K562 (cell line): ENCODE data around the gene POU2AF3. TPM values are rescaled to one million over a fixed set of nuclear protein-coding genes. Genes with fewer than 3 reads are reported as not detected.

Experiments used
- ATAC-seq: fragments of 200-7000 bp; cut with Tn5 transposase; 3 replicates; pipeline ENCODE4 v1.9.1; 2020; ENCODE audit warnings: moderate library complexity
- BruUV-seq: library from RNA; stranded (reverse); fragments of 400-500 nt; replicated peaks from 2 replicates; lab custom pipeline; 2021; lab: Mats Ljungman, UMichigan
- CTCF ChIA-PET: fragments of 300-600 bp; formaldehyde crosslinking; extraction: SDS; loops from one replicate; lab custom pipeline; 2021; ENCODE audit warnings: low intra/inter-chr PET ratio; lab: Yijun Ruan, JAX
- POLR2A ChIA-PET: fragments of 300-600, 350-650 bp; sonication (Branson Sonifier 250); formaldehyde crosslinking; extraction: SDS; loops from one replicate; lab custom pipeline; 2021; ENCODE audit warnings: antibody characterized with exemption, inconsistent platforms; lab: Yijun Ruan, JAX
- DNase-seq, 4 experiments: peaks; one replicate each; pipeline versions ENCODE4 v3.0.0 to v3.0.0-alpha.2; 2011 to 2018; ENCODE audit warnings: low spot score in 3 of 4, mixed read lengths in 3 of 4; ENCODE audit errors: extremely low read depth in 1 of 4
- FAIRE-seq: peaks from 2 replicates; lab custom pipeline; 2011; peaks lifted over from hg19 to GRCh38; lab: Jason Lieb, UNC
- H2AFZ ChIP-seq: 2 replicates; pipeline ENCODE4 v1.6.0; 2011; ENCODE audit warnings: low read depth, low read length, control low read depth, inconsistent platforms
- H3K27ac ChIP-seq: fragments of 200-600 bp; 3 replicates; pipeline ENCODE4 v1.8.0; 2011; ENCODE audit warnings: low read depth, mild to moderate bottlenecking, control low read depth, inconsistent platforms, low read length, moderate library complexity, mixed read lengths; ENCODE audit errors: extremely low read depth
- H3K27me3 ChIP-seq, 2 experiments: fragments of 300-600 bp in 1 of 2; 2 replicates in 1 of 2; 3 replicates in 1 of 2; pipeline versions ENCODE4 v1.6.0 to v1.8.0; 2011; ENCODE audit warnings: inconsistent platforms in 2 of 2, low read length in 2 of 2, mild to moderate bottlenecking in 1 of 2, mixed read lengths in 1 of 2, moderate library complexity in 1 of 2; ENCODE audit not compliant: control insufficient read depth in 2 of 2, insufficient read depth in 2 of 2
- H3K36me3 ChIP-seq: fragments of 300-600 bp; 3 replicates; pipeline ENCODE4 v1.8.0; 2011; ENCODE audit warnings: mild to moderate bottlenecking, low read length, inconsistent platforms; ENCODE audit not compliant: control insufficient read depth, insufficient read depth
- H3K4me1 ChIP-seq, 2 experiments: fragments of 200-600 bp in 1 of 2; replicated peaks in 1 of 2; 2 replicates in 1 of 2; 3 replicates in 1 of 2; pipeline versions ENCODE4 v1.5.1 to v1.8.0; 2011; ENCODE audit warnings: inconsistent platforms in 2 of 2, low read length in 2 of 2, mild to moderate bottlenecking in 1 of 2, mixed read lengths in 1 of 2, moderate library complexity in 1 of 2; ENCODE audit not compliant: control insufficient read depth in 2 of 2, insufficient read depth in 2 of 2
- H3K4me2 ChIP-seq: 2 replicates; pipeline ENCODE4 v1.6.1; 2011; ENCODE audit warnings: low read length, control low read depth, inconsistent platforms, mixed read lengths; ENCODE audit not compliant: insufficient read depth
- H3K4me3 ChIP-seq: fragments of 200-600 bp; sonication (generic), shearing (Covaris generic); 2 replicates; pipeline ENCODE4 v1.5.1; 2016; ENCODE audit warnings: control low read depth, inconsistent platforms
- H3K79me2 ChIP-seq: fragments of 200-600 bp; 3 replicates; pipeline ENCODE4 v1.8.0; 2011; ENCODE audit warnings: low read length, inconsistent platforms; ENCODE audit not compliant: control insufficient read depth, insufficient read depth
- H3K9ac ChIP-seq, 2 experiments: 2 replicates each; pipeline versions ENCODE4 v1.6.0 to v1.6.1; 2011; ENCODE audit warnings: low read depth in 2 of 2, low read length in 2 of 2, control low read depth in 1 of 2, inconsistent platforms in 1 of 2, mild to moderate bottlenecking in 1 of 2, mixed read lengths in 1 of 2; ENCODE audit not compliant: insufficient read depth in 1 of 2
- H3K9me1 ChIP-seq: one replicate; pipeline ENCODE4 v1.6.0; 2011; ENCODE audit warnings: inconsistent platforms, mild to moderate bottlenecking, low read length, moderate library complexity; ENCODE audit not compliant: control insufficient read depth, insufficient read depth
- H3K9me3 ChIP-seq: replicated peaks from 2 replicates; pipeline ENCODE4 v1.5.1; 2011; ENCODE audit warnings: low read depth, low read length, inconsistent platforms; ENCODE audit not compliant: control insufficient read depth, insufficient read depth
- H4K20me1 ChIP-seq: replicated peaks from 2 replicates; pipeline ENCODE4 v1.6.1; 2011; ENCODE audit warnings: low read length, inconsistent platforms, mixed read lengths; ENCODE audit not compliant: control insufficient read depth, insufficient read depth
- DIDO1 ChIP-seq: fragments of 450-650 bp; IDR thresholded peaks from 2 replicates; pipeline ENCODE4 v1.6.1; 2016; ENCODE audit warnings: low read depth, missing biosample characterization, missing genetic modification characterization
- DPF2 ChIP-seq: fragments of 450-650 bp; IDR thresholded peaks from 2 replicates; pipeline ENCODE4 v1.6.1; 2016
- MEIS2 ChIP-seq: fragments of 450-650 bp; IDR thresholded peaks from 2 replicates; pipeline ENCODE4 v1.6.1; 2014; ENCODE audit warnings: mild to moderate bottlenecking; ENCODE audit not compliant: partially characterized antibody
- SMARCE1 ChIP-seq: fragments of 450-650 bp; IDR thresholded peaks from 2 replicates; pipeline ENCODE4 v1.7.1; 2016; ENCODE audit warnings: mild to moderate bottlenecking
- TBL1XR1 ChIP-seq, 2 experiments: IDR thresholded peaks; 2 replicates each; pipeline ENCODE4 v1.6.1; 2012; ENCODE audit warnings: improper control_type of control experiment in 2 of 2, low read length in 2 of 2, mild to moderate bottlenecking in 1 of 2
- TGIF2 ChIP-seq: sonication (generic); formaldehyde crosslinking; IDR thresholded peaks from 2 replicates; pipeline ENCODE4 v1.8.1; 2022; ENCODE audit warnings: mild to moderate bottlenecking, missing genetic modification reagents, moderate library complexity
- WGBS: fragments of 100-300 bp; shearing (Covaris generic); methylation state at CpG from one replicate; pipeline ENCODE4 v1.1.6; 2016; ENCODE audit warnings: low coverage, mixed read lengths; ENCODE audit not compliant: insufficient coverage; ENCODE audit errors: missing lambda C conversion rate; 5-methylcytosine and 5-hydroxymethylcytosine counted together
- in situ Hi-C: fragments of 300-500 bp; cut with MboI; formaldehyde crosslinking; loops from 4 replicates; pipeline ENCODE4 v1.15.0; 2018; ENCODE audit warnings: inconsistent platforms, mixed read lengths
- intact Hi-C: fragments of 100-400 bp; cut with micrococcal nuclease; formaldehyde crosslinking; loops from 2 replicates; pipeline ENCODE4 v1.14.2; 2022
- polyA plus RNA-seq, 8 experiments: library from polyadenylated mRNA; depleted of rRNA in 4 of 8; stranded (reverse) in 5 of 8; unstranded in 3 of 8; fragments of >200 nt; fragmentation: Nextera tagmentation in 2 of 8; fragmentation: Illumina TruSeq in 1 of 8; extraction: Ambion mirVana in 2 of 8; extraction: Trizol in 1 of 8; gene quantifications; 2 replicates each; pipeline versions ENCODE4 v1.2.1 to v1.2.3, GENCODE V29; 2011 to 2014; ENCODE audit warnings: inconsistent platforms in 1 of 8, missing spikeins in 1 of 8
- total RNA-seq, 7 experiments: library from RNA; depleted of rRNA in 6 of 7; stranded (reverse); fragments of >200 nt in 6 of 7; fragmentation: Illumina TruSeq in 2 of 7; extraction: Trizol in 2 of 7; gene quantifications; 2 replicates each; pipeline versions ENCODE4 v1.2.1 to v1.2.3, GENCODE V29; 2011 to 2021; ENCODE audit warnings: low replicate concordance in 1 of 7
- TF ChIP-seq, protein P1 (sequence below): sonication (generic); IDR thresholded peaks from 2 replicates; pipeline ENCODE4 v1.6.1; 2016
- TF ChIP-seq, protein P2 (sequence below): fragments of 250-450 bp; sonication (Bioruptor Pico); IDR thresholded peaks from 2 replicates; pipeline ENCODE4 v1.8.0; 2021; ENCODE audit warnings: mild to moderate bottlenecking, moderate library complexity
- TF ChIP-seq, protein P3 (sequence below): sonication (generic); formaldehyde crosslinking; IDR thresholded peaks from 2 replicates; pipeline ENCODE4 v1.8.1; 2023; ENCODE audit warnings: mild to moderate bottlenecking, missing genetic modification reagents, moderate library complexity
- TF ChIP-seq, protein P4 (sequence below): fragments of 250-450 bp; sonication (Bioruptor Pico); IDR thresholded peaks from 2 replicates; pipeline ENCODE4 v1.4.0; 2020; ENCODE audit warnings: mild to moderate bottlenecking, moderate library complexity
- TF ChIP-seq, protein P5 (sequence below): sonication (generic); formaldehyde crosslinking; IDR thresholded peaks from 2 replicates; pipeline ENCODE4 v1.8.0; 2022; ENCODE audit warnings: mild to moderate bottlenecking, missing genetic modification reagents
- TF ChIP-seq, protein P6 (sequence below), 2 experiments: IDR thresholded peaks; 2 replicates each; pipeline ENCODE4 v1.6.1; 2011; ENCODE audit warnings: borderline replicate concordance in 1 of 2, control low read depth in 1 of 2, low read depth in 1 of 2, low read length in 1 of 2, mild to moderate bottlenecking in 1 of 2, mixed read lengths in 1 of 2, moderate library complexity in 1 of 2; ENCODE audit not compliant: insufficient read depth in 1 of 2, insufficient read length in 1 of 2, poor library complexity in 1 of 2, severe bottlenecking in 1 of 2; ENCODE audit errors: extremely low read depth in 1 of 2

POU2AF3 gene
- total and polyA plus RNA-seq, 9 of the 15 experiments (the other 6 are each of a cell fraction or from before 2014, with no cell fraction given): not detected

DNA sequence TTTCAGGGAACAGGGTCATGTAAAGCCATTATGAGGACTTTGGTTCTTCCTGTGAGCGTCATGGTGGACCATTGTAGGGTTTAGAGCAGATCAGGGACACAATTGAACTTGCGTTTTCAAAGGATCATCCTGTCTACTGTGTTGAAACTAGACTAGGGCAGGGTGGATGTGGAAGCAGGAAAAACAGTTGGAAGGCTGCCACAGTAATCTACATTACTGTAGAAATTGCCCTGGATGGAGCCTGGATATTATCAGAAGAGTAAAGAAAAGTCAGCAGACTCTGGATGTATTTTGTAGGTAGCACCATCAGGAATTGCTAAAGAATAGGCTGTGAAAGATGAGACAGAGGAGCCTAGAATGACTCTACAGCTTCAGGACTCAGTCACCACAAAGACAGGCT lies 47.4 kb upstream of the POU2AF3 start (continued):
- TF ChIP-seq TBL1XR1 (IDR thresholded peaks at IDR 0.05; ENCODE audit: low read length in 2 of 2) (no peak), MEIS2 (no peak), TGIF2 (no peak)
- TF ChIP-seq, protein P1, sequence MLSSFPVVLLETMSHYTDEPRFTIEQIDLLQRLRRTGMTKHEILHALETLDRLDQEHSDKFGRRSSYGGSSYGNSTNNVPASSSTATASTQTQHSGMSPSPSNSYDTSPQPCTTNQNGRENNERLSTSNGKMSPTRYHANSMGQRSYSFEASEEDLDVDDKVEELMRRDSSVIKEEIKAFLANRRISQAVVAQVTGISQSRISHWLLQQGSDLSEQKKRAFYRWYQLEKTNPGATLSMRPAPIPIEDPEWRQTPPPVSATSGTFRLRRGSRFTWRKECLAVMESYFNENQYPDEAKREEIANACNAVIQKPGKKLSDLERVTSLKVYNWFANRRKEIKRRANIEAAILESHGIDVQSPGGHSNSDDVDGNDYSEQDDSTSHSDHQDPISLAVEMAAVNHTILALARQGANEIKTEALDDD: no peak
- TF ChIP-seq, protein P2, sequence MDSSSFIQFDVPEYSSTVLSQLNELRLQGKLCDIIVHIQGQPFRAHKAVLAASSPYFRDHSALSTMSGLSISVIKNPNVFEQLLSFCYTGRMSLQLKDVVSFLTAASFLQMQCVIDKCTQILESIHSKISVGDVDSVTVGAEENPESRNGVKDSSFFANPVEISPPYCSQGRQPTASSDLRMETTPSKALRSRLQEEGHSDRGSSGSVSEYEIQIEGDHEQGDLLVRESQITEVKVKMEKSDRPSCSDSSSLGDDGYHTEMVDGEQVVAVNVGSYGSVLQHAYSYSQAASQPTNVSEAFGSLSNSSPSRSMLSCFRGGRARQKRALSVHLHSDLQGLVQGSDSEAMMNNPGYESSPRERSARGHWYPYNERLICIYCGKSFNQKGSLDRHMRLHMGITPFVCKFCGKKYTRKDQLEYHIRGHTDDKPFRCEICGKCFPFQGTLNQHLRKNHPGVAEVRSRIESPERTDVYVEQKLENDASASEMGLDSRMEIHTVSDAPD (CRISPR knock-in tag): no peak
- TF ChIP-seq, protein P3, sequence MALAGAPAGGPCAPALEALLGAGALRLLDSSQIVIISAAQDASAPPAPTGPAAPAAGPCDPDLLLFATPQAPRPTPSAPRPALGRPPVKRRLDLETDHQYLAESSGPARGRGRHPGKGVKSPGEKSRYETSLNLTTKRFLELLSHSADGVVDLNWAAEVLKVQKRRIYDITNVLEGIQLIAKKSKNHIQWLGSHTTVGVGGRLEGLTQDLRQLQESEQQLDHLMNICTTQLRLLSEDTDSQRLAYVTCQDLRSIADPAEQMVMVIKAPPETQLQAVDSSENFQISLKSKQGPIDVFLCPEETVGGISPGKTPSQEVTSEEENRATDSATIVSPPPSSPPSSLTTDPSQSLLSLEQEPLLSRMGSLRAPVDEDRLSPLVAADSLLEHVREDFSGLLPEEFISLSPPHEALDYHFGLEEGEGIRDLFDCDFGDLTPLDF (CRISPR knock-in tag): no peak

DNA sequence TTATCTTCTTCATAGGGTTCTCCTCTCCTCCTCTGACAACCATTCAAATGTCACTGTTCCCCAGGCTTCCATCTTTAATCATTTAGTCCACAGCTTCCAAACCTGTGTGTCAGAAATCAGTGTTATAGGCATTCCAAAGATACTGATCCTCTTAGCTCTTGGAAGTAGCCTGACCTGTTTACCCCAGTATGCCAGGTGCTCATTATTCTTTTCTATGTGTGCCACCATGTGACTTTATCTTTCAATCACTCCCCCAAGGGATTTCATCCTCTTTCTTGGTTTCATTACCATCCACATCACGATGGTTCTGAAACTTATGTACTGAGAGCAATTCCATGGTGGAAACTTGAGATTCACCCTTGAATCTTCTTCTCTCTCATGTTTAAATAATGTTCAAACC lies 45.2 kb upstream of the POU2AF3 start:
- no peak overlapping the region for H2AFZ ChIP-seq
- FAIRE-seq (no peak), DNase-seq (no peak), ATAC-seq (no peak)
- CTCF ChIA-PET: no interaction called here
- BruUV-seq: no TSS peak
- H3K4me1 ChIP-seq: no peaks in the 10 kb centered on the region
- in situ Hi-C loops (no loop called here), intact Hi-C loops (no loop called here)
- 7% methylated on average over 1 of the region's 1 CpG for WGBS
- H3K36me3 ChIP-seq: no peaks in the 10 kb centered on the region
- H3K79me2 ChIP-seq: no peaks in the 10 kb centered on the region
- H3K9me1 ChIP-seq: no peaks in the 10 kb centered on the region
- no peaks in the 10 kb centered on the region for H4K20me1 ChIP-seq
- H3K27ac ChIP-seq: no peak overlapping the region
- no peak overlapping the region for H3K9ac ChIP-seq
- H3K4me3 ChIP-seq: no peak overlapping the region
- H3K4me2 ChIP-seq: no peak overlapping the region
- H3K27me3 ChIP-seq: no peaks in the 10 kb centered on the region
- no peaks in the 10 kb centered on the region for H3K9me3 ChIP-seq
- POLR2A ChIA-PET: no interaction called here
- TF ChIP-seq, protein P4, sequence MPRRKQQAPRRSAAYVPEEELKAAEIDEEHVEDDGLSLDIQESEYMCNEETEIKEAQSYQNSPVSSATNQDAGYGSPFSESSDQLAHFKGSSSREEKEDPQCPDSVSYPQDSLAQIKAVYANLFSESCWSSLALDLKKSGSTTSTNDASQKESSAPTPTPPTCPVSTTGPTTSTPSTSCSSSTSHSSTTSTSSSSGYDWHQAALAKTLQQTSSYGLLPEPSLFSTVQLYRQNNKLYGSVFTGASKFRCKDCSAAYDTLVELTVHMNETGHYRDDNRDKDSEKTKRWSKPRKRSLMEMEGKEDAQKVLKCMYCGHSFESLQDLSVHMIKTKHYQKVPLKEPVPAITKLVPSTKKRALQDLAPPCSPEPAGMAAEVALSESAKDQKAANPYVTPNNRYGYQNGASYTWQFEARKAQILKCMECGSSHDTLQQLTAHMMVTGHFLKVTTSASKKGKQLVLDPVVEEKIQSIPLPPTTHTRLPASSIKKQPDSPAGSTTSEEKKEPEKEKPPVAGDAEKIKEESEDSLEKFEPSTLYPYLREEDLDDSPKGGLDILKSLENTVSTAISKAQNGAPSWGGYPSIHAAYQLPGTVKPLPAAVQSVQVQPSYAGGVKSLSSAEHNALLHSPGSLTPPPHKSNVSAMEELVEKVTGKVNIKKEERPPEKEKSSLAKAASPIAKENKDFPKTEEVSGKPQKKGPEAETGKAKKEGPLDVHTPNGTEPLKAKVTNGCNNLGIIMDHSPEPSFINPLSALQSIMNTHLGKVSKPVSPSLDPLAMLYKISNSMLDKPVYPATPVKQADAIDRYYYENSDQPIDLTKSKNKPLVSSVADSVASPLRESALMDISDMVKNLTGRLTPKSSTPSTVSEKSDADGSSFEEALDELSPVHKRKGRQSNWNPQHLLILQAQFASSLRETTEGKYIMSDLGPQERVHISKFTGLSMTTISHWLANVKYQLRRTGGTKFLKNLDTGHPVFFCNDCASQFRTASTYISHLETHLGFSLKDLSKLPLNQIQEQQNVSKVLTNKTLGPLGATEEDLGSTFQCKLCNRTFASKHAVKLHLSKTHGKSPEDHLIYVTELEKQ (CRISPR knock-in tag): no peak
- TF ChIP-seq, protein P5, sequence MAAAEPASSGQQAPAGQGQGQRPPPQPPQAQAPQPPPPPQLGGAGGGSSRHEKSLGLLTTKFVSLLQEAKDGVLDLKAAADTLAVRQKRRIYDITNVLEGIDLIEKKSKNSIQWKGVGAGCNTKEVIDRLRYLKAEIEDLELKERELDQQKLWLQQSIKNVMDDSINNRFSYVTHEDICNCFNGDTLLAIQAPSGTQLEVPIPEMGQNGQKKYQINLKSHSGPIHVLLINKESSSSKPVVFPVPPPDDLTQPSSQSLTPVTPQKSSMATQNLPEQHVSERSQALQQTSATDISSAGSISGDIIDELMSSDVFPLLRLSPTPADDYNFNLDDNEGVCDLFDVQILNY: no peak
- TF ChIP-seq DIDO1 (no peak), SMARCE1 (no peak), DPF2 (no peak)
- TF ChIP-seq, protein P6, sequence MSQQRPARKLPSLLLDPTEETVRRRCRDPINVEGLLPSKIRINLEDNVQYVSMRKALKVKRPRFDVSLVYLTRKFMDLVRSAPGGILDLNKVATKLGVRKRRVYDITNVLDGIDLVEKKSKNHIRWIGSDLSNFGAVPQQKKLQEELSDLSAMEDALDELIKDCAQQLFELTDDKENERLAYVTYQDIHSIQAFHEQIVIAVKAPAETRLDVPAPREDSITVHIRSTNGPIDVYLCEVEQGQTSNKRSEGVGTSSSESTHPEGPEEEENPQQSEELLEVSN (IDR thresholded peaks at IDR 0.05; ENCODE audit: borderline replicate concordance in 1 of 2, extremely low read depth in 1 of 2, insufficient read depth in 1 of 2, insufficient read length in 1 of 2, low read depth in 1 of 2, low read length in 1 of 2, poor library complexity in 1 of 2, severe bottlenecking in 1 of 2): no peak
